ENCODE results near the gene B4GALNT1. TPM values are rescaled to one million over a fixed set of nuclear protein-coding genes. Genes with fewer than 3 reads are reported as not detected.

Gene B4GALNT1
- total and polyA plus RNA-seq, 9 of the 15 experiments (the other 6 are each of a cell fraction or from before 2014, with no cell fraction given): 1.0 to 32.2 (median 9.8) TPM

GRCh38 chr12:57632073-57632957 lies 686 bp downstream of the B4GALNT1 start (continued):
- no peak for TF ChIP-seq CUX1 (CRISPR knock-in tag; IDR thresholded peaks at IDR 0.05)
- TF ChIP-seq MECOM (CRISPR knock-in tag; IDR thresholded peaks at IDR 0.05): no peak
- peak; percentile 72 for TF ChIP-seq ZEB2 (IDR thresholded peaks at IDR 0.05)
- TF ChIP-seq NR0B1 (IDR thresholded peaks at IDR 0.05; ENCODE audit: partially characterized antibody): no peak
- TF ChIP-seq RAD21 (CRISPR knock-in tag; conservative IDR thresholded peaks at IDR 0.05 in 1 of 2, IDR thresholded peaks at IDR 0.05 in 1 of 2): no peak
- peak; percentile 73; the same call in 1 of the 2 replicates for TF ChIP-seq ZBTB7A (IDR thresholded peaks at IDR 0.05; ENCODE audit: borderline replicate concordance, control insufficient read depth, low read depth, low read length)
- no peak for TF ChIP-seq ZNF263 (CRISPR knock-in tag; IDR thresholded peaks at IDR 0.05; ENCODE audit: borderline replicate concordance)
- TF ChIP-seq NR2C2 (CRISPR knock-in tag; IDR thresholded peaks at IDR 0.05): no peak
- TF ChIP-seq NR2C2 (tag; IDR thresholded peaks at IDR 0.05): 0 out of 2 replicates have a peak, but pooled peaks have one; percentile 3
- no peak for TF ChIP-seq ZNF592 (IDR thresholded peaks at IDR 0.05)
- peak; percentile 35 for TF ChIP-seq PCBP2 (IDR thresholded peaks at IDR 0.05; ENCODE audit: low read depth, low read length, poor library complexity, severe bottlenecking)
- TF ChIP-seq ZBTB34 (CRISPR knock-in tag; IDR thresholded peaks at IDR 0.05): no peak
- TF ChIP-seq ZNF175 (CRISPR knock-in tag; IDR thresholded peaks at IDR 0.05; ENCODE audit: low read depth): no peak
